Measurements from ENCODE around the gene OSBPL10.

Gene OSBPL10

DNA sequence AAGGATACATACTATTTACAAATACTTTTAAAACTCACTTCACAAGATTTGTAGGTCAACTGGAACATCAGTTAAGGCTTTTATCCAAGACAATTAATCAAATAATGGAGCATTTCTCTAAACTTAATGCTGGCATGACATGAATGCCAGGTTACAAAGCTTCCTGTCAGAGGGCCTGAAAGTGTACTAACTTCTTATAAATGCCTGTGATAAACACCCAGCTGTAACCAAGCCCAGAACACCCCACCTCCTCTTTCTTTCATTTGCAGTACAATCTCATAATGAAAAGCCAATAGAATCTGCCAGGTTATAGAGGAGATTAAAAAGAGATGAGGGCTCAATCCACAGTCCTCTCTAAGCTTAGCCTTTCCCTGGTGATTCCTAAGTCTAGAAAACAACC lies 214.4 kb downstream of the OSBPL10 start:
- no peak for DNase-seq

DNA sequence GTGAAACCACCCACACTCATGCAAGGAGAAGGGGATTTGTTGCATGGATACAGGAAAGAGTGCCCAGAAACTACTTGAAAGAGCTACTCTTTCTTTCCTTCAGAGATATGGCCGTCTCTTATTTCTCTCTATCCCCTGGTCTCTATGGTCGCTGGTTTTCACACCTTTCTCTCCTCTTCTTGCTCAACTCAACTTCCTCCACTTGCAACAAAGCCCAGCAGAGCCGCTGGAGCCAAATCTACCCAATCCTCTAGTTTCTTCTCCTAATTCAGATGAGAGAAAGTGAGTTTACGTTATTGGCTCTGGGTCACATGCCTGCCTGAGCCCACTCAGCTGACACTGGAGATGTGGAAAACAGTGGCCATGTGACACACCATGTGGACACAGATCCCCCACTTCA lies 215.2 kb downstream of the OSBPL10 start:
- DNase-seq = no peak

DNA sequence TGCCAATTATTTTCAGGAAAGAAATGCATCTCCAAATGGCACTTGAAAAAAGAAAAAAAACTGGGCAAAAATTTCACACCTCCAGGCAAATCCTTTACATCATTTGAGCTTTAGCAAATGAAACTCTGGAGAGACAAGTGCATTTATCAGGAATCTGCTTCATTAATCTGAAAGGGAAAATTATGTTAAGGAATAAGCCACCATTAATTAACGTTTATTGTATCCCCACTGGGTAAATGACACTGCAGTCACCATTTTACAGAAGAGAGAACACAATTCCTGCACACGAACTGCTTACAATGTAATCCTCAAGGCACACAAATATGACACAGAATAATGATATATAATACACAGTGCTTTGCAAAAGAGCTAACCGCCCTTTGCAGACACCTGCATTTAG lies 217.3 kb downstream of the OSBPL10 start:
- no peak for DNase-seq

DNA sequence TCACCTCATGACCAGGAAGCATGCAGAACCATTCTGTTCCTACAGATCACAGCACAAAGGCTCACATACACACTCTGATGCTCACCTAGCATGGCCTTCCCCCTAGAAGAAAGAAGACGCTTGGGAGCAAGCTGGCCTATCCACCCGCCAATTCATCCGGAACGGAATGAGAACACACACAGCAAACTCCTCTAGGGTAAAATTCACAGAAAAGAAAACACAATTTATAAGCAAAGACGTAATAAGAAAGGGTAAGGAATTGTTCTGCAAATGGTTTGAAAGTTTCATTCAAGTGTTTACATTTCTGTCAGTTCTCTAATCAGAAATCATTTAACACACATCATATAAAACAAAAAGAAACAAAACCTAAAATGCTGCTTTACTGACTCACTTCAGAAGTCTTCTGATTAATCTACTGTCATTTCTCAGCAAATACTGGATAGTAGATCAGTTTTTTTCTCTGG lies 218.1 kb downstream of the OSBPL10 start:
- no peak for DNase-seq

DNA sequence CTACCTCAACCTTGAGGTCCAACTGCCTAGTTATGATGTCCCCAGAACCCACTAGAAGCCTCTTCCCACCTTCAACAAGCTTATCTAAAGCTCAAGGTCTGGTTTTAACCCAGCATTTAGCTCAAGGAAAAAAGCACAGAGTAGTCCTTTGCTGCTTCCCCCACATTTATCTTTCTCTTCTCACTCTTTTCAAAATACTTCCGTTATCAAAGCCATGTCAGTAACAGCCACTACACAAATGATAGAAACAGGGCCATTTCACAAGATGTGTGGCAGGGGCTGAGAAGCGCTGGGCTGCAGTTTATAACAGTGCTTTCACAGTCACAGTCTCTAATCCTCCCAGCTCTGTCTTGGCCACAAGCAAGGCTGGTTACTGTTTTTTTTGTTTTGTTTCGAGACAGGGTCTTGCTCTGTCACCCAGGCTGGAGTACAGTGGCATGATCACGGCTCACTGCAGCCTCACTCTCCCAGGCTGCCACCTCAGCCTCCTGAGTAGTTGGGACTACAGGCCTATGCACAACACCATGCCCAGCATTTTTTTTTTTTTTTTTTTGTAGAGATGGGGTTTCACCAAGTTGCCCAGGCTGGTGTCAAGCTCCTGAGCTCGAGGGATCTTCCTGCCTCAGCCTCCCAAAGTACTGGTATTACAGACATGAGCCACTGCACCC lies 218.8 kb downstream of the OSBPL10 start:
- no peak for DNase-seq

DNA sequence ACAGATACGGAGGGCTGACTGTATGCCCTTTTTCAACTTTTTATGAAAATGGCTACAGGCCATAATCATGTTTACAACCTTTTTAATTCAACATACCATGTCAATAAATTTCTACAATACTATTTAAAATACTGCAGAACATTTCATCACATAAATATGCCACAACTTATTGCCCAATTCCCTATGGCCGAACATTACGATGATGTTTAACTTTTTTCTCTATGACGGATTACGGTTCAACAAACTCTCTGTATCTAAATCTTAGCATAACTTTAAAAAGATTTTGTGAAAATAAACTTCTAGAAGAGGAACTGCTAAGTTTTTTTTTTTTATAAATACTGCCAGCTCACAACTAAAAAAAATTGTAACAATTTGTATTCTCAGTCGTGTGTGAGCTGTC lies 220.4 kb downstream of the OSBPL10 start:
- no peak for DNase-seq

DNA sequence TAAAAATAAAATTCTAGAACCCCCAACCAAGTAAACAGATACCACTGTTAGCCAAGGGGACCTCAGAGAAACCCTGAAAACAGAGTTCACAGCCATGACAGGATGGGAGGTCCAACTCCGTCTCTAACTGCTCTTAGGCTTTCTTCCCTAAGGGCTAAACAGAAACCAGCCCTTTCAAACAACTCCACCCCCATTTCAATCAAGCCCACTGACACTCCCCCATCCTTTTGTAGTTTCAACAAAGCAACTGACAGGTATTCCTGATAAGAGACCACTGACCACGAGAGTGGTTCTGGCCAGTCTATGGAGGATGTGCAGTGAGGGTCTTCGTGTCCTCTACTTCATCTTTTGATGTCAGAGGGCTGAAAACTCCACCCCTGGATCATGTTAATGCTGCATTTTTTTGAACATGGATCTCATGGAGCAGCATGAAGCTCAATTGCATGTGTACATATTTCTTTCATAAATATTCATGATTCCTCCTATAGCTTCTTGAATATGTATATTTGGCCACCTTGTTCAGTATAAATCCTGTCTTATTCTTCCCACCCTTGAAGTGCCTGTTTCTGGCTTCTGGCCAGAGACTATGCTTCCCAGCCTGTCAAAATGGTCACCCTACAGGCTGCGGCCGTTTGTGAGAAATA lies 222.6 kb downstream of the OSBPL10 start:
- DNase-seq = peak in 1 of 2 experiments; percentile 7

DNA sequence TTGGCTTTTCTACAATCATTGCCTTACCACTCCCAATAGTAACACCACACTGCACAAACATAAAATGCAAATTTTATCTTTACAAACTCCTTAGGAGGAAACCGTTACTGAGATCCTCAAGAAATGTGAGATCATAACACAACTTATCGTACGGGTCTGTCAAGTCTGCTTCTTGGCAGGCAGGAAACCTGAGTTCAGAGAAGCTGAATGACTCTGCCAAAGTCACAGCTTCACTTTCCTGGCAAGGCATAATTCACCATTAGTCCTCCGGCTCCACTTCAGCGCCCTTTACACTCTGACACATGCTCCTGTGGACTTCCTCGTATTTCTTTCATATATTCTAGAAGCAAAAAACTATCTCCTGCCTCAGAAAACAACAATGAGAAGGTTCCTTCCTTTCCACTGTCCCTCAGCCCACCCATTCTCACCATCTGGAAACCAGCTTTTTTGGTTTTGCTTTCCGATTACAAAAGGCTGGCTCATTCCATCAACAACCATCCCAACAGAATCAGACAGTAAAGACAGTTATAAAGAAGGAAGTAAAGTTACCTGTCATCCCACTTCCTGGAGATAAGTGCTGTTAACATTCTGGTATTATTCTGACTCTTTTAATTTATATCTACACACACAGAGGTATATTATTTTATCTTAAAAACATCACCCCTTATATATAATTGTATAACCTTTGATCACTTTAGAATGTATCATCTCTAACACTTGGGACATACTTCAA lies 225.0 kb downstream of the OSBPL10 start:
- no peak for DNase-seq

DNA sequence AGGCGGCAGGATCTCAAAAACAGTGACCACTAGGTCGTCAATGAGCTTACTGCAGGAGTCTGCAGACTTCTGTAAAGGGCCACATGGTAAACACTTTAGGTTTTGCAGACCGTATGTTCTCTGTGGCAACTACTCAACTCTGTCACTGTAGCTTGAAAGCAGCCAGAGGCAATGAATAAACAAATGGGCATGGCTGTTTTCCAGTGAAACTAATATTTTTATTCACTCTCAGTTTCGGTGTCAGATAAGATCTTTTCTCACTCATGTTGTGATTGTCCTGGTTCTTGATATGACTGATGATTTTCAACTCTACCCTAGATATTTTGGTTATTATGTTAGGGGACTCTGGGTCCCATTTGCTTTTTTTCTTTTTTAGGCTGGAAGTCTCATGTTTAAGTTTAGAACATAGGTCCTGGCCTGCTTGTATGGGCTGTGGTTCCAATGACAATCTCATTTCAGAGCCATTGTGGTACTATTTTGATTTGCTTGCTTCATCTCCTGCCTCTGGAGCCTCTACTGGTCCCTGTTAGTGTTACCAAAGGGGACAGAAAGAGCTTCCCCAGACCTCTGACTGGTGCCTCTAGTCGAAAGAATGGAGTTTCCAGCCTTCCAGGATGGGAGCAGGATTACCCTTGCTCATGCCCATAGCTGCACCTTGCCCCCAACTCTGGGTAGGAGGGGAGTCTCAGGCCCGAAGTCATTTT lies 226.3 kb downstream of the OSBPL10 start:
- no peak for DNase-seq

DNA sequence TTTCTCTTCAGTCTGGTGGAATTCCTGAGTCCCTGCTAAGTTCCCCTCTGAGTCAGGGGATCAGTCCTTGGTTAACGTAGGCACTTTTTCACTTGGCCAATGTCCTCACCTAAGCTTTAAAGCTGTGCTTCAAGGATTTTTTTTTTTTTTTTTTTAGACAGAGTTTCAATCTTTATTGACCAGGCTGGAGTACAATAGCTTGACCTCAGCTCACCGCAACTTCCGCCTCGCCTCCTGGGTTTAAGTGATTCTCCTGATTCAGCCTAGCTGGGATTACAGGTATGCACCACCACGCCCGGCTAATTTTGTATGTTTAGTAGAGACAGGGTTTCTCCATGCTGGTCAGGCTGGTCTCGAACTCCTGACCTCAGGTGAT lies 228.0 kb downstream of the OSBPL10 start:
- no peak for DNase-seq

DNA sequence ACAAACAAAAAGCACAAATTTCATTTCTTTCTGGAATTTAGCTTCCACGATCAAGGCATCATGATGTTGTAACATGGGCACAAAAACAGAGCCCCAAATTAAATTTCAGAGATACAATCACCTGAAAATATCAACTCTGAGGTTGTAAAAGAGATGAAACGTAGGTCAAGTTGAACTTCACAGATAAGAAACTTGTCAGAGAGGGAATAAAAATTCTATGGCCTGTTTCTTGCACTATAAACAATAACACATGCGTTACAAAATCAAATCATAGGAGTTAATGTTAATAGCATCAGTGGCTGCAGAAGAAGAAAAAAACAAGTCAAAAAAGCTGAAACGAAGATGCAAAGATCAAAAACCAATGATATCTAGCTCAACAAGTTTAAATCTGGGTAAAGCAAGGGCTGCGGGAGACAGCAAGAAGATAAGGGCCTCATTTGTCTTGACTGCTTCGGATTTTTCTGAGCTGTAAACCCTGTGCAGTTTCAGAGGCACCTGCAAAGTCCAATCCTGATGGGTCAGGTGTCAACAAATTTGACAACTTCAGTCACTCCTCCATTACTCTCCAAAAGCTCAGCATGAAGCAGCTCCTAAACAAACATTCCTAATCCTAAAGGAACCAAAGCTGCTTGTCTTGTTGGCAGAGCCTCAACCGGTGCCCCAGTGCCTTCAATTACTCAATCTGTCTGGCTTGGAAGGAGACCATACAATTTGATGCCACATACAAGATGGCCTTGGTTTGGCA lies 228.6 kb downstream of the OSBPL10 start:
- DNase-seq = no peak

DNA sequence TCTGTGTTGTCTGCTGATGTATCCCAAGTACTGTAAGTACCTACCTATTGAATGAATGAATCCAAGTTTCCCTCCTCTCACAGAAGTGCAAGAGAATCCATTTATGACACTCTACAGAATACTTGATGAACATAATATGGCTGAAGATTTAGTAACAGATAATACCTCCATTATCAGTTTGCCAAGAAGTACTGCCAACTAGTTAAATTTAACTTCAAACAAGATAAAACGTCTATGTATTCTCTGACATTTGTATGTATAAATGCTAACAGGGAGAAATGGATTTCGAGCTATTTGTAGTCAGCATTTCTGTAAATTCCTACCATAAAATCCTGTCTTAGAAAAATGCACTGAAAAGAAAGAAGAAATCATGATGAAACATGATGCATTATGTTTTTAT lies 230.7 kb downstream of the OSBPL10 start:
- DNase-seq = no peak

DNA sequence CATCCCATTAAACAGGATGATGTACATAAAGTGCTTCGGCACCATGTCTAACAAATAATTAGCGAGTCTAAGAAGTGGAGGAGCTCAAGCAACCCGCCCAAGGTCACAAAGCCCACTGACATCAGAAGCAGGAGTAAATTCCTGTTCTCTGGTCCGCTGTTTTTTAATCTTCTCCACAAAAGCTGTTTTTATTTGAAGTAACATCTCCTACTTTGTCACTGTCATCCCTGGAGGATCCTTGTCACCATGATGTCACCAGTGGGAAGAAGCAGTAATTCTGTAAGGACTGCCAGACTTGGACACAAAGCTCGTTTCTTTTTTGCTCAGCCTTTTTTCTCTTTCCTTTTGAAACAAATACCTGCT lies 232.1 kb downstream of the OSBPL10 start:
- no peak for DNase-seq

DNA sequence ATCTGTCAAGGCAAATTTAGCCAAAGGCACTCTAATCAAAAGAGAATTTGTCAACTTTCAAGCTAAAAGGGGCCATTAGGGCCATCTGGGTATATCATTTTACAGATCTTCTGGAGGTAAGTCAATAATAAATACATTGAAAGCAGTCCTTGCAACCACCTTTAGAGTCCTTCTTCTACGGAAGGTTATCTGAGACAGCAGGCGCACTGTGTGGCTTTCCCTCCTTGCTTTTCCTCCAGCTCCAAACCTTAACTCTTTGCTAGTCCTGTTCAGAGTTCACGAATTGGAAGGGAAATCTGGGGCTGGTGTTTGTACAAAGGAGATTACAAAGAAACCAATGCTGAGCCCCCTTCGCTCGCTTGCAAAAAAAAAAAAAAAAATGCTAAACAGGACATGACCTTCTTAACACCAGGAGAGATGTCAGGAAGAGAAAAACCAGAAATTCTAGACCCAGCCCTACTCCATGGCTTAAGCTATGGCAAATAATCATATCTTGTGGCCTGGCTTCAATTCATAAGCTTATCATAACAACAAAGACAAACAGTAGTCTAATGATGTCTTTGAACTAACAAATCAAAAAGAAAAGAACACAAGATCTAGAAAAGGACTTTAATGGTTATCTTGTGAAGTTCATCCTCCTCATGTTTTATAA lies 232.7 kb downstream of the OSBPL10 start:
- DNase-seq = no peak

DNA sequence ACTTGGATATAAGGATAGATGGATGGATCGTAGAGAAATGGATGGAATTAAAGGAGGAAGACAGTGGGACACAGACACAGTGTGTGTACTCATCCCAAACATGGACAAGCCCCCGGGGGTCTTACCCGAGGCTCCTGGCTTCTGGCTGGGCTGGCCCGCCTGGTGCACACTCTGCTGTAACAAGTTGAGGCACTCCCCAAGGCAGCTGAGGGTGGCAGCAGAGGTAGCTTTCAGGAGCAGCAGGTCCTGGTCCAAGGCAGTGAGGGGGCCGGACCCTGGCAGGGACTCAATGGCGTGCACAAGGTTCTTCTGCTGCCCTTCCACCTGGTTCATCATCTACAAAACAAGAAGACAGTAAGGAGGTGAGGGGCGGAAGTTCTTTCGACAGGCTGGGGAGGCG lies 233.3 kb downstream of the OSBPL10 start:
- no peak for DNase-seq

DNA sequence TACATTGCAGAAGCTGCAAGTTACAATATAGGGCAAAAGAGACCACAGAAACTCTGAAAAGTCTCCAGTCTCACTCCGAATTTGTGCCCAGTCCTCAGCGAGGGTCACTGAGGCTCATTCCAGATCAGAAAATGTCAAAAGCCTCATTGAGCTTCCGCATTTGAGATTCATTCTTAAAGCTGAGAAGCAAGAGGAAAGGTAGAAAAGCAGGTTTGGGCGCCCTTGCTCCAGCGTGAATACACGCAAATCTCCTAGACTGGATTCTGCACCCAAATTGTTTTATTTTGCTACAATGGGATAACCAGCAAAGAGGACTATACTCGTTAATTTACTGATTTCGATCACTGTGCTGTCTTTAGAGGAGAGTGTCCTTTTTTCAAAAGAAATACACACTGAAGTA lies 236.1 kb downstream of the OSBPL10 start:
- DNase-seq = no peak

DNA sequence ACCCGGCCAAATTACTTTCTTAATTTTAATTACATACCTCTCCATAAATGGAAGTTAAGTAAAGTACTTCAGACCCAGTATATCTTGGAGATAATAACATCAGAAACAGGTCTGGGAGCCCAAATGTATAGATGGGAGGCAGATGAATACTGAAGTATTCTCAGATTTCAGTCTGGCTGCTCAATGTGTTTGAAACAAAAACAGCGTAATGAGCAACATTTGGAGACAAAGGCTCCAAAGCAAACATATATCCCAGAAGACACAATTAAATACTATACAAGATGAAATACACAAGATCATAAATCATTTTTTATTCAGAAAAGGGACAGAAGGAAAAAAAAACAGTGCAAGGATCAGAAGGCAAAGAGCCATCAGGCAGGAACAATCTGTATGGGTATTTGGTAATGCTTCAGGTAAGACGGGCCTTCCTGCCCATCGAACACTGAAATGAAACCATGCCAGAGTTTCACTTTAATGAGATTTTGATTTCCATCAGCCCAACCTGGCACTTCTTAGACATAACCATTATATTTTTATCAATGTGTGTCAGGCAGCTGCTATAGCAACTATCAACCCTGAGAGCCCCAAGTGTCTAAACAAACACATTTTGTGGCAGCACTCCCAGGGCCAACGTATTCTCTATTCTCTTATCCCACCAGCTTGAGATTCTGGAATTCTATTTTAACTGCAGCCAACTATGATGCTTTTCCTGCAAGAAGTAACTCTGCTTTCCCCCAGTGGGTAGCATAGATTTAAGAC lies 237.6 kb downstream of the OSBPL10 start:
- no peak for DNase-seq

DNA sequence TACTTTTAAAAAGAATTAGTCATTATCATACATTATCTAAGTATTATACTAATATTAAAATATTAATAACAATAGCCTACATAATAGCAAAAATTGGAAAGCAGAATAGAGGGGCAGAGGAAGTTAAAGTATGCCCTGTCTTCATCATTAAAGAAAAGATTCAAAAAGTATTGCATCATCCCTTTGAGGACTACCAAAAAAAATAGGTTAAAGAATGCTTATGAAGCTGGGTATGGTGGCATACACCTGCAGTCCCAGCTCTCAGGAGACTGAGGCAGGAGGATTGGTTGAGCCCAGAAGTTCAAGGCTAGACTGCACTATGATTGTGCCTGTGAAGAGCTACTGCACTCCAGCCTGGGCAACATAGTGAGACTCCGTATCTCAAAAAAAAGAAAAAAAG lies 240.7 kb downstream of the OSBPL10 start:
- no peak for DNase-seq

DNA sequence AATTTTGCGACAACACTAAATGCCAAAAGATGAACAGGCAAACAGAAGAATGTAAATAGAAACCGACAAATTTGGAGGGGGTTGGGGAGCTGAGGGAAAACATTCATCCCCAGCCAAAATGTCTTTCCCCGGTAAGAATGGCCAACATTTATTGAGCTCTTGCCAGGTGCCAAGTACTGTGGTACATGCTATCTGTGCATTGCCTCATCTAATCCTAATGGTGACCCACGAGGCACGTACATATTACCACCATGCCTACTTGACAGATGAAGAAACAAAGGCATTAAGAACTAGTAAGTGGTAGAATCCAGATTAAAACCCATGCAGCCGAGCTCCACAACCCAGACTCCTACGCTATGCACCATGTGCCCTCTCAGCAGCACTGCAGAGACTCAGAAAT lies 242.7 kb downstream of the OSBPL10 start:
- DNase-seq = no peak

DNA sequence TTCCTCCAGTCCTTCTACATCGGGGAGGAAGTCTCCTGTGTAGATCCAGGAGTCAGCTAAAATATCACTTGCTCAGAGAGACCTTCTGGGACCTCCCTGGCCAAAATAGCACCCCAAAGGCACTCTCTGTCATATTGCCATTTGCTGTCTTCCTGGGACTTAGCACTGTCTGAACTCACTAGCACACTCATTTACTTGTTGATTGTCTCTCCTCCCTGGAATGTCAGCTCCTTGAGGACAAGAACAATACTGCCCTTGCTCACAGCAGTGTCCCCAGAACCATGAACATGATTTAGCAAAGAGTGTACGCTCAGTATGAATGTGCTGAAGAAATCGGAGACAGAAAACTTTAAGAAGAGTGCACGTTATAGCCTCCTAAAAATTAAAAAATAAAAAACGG lies 245.4 kb downstream of the OSBPL10 start:
- DNase-seq = no peak

DNA sequence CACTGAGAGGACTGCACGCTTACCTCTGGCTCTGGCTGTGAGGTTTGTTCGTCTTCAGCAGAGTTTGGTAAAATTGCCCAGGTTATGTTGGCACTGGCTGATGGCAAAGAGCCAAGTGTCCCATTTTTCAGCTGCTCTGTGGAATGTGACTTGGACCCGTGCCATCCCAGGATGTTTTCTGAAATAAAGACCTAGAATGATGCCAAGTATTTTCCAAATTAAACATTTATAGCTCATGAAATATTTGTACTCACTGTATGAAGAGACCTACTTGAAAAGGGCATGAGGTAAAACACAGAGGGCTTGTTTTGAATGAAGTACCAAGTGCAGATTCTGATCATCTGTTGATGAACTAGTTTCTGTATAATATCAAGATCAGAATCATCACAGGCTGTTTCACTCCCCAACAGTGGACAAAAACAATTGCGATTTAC lies 247.8 kb downstream of the OSBPL10 start:
- no peak for DNase-seq

DNA sequence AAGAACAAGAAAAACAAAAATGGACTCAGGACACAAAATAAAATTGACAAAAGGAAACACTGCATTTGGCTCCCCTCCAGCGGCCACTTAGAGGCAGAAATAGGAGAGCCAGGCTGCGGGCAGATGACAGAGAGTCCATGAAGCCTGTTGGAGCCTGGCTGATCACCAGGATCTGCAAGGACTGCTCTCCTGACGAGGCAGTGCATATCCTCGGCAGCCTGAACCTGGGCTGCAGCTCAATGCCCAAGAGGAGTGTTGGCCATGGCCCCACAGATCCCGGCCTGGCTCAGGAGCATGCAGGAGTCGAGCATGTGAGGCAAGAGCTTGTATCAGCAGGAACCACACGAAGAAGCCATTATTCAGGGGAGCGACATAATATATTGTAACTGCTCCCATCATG lies 248.5 kb downstream of the OSBPL10 start:
- no peak for DNase-seq

Measured in NCI-H524 (cell line).